SJSA1 (cell line): ENCODE measurements around the gene TREML4. TPM values are rescaled to one million over a fixed set of nuclear protein-coding genes. Genes with fewer than 3 reads are reported as not detected.

ENCODE experiments used
- DNase-seq, 2 experiments: peaks; one replicate each; pipeline ENCODE4 v3.0.0-alpha.2; 2015 to 2020; ENCODE audit warnings: low spot score in 2 of 2, low read depth in 1 of 2
- H3K27ac ChIP-seq: fragments of 250-450 bp; sonication (Bioruptor Pico); 2 replicates; pipeline ENCODE4 v1.5.1; 2020; ENCODE audit warnings: mild to moderate bottlenecking, moderate library complexity
- H3K27me3 ChIP-seq: fragments of 250-450 bp; sonication (Bioruptor Pico); replicated peaks from 2 replicates; pipeline ENCODE4 v1.5.1; 2020; ENCODE audit warnings: mild to moderate bottlenecking, moderate library complexity
- H3K36me3 ChIP-seq: fragments of 250-450 bp; sonication (Bioruptor Pico); 2 replicates; pipeline ENCODE4 v1.5.1; 2020; ENCODE audit warnings: mild to moderate bottlenecking
- H3K4me1 ChIP-seq: fragments of 250-450 bp; sonication (Bioruptor Pico); replicated peaks from 2 replicates; pipeline ENCODE4 v1.6.1; 2021; ENCODE audit warnings: mild to moderate bottlenecking
- H3K4me3 ChIP-seq: fragments of 250-450 bp; sonication (Bioruptor Pico); 2 replicates; pipeline ENCODE4 v1.5.1; 2020; ENCODE audit warnings: mild to moderate bottlenecking
- H3K9me3 ChIP-seq: fragments of 250-450 bp; sonication (Bioruptor Pico); replicated peaks from 2 replicates; pipeline ENCODE4 v1.5.1; 2020; ENCODE audit warnings: mild to moderate bottlenecking
- total RNA-seq: library from RNA; depleted of rRNA; stranded (reverse); fragments of >200 nt; shearing (Covaris generic); gene quantifications from 2 replicates; pipeline ENCODE4 v1.2.3, GENCODE V29; 2014

The TREML4 gene
- total RNA-seq, 1 experiment from 2014 or later: not detected

- Histone ChIP-seq H3K9me3 (no peaks in the 10 kb centered on the region), H3K4me1 (no peaks in the 10 kb centered on the region), H3K36me3 (no peaks in the 10 kb centered on the region), H3K27ac (no peak overlapping the region), H3K27me3 (no peaks in the 10 kb centered on the region; the same call in 1 of the 2 replicates), H3K4me3 (no peak overlapping the region)
- no peak for DNase-seq
Observed at GRCh38 chr6:41252401-41253169, 24.4 kb downstream of the TREML4 start.

- H3K36me3 ChIP-seq: no peaks in the 10 kb centered on the region
- no peak overlapping the region for H3K27ac ChIP-seq
- H3K4me1 ChIP-seq: no peaks in the 10 kb centered on the region
- no peaks in the 10 kb centered on the region for H3K9me3 ChIP-seq
- no peaks in the 10 kb centered on the region; the same call in 1 of the 2 replicates for H3K27me3 ChIP-seq
- H3K4me3 ChIP-seq: no peak overlapping the region
- DNase-seq: no peak
Observed at GRCh38 chr6:41255110-41255509, 27.0 kb downstream of the TREML4 start.

- H3K4me1 ChIP-seq: no peaks in the 10 kb centered on the region
- no peaks in the 10 kb centered on the region; the same call in 1 of the 2 replicates for H3K27me3 ChIP-seq
- no peak for DNase-seq
- H3K27ac ChIP-seq: no peak overlapping the region
- H3K9me3 ChIP-seq: no peaks in the 10 kb centered on the region
- no peaks in the 10 kb centered on the region for H3K36me3 ChIP-seq
- no peak overlapping the region for H3K4me3 ChIP-seq
Observed at GRCh38 chr6:41255638-41256246, 27.6 kb downstream of the TREML4 start.

- no peaks in the 10 kb centered on the region for H3K4me1 ChIP-seq
Observed at GRCh38 chr6:41256383-41256782, 28.2 kb downstream of the TREML4 start.

GRCh38 chr6:41257369-41258195, 29.4 kb downstream of the TREML4 start:
- no peak for DNase-seq
- Histone ChIP-seq H3K9me3 (no peaks in the 10 kb centered on the region), H3K4me3 (no peak overlapping the region), H3K27ac (no peak overlapping the region), H3K27me3 (no peaks in the 10 kb centered on the region; the same call in 1 of the 2 replicates), H3K36me3 (no peaks in the 10 kb centered on the region), H3K4me1 (no peaks in the 10 kb centered on the region)

More at GRCh38 chr6:41256383-41256782, 28.2 kb downstream of the TREML4 start:
- H3K9me3 ChIP-seq: no peaks in the 10 kb centered on the region
- H3K4me3 ChIP-seq: no peak overlapping the region
- no peaks in the 10 kb centered on the region; the same call in 1 of the 2 replicates for H3K27me3 ChIP-seq
- H3K27ac ChIP-seq: no peak overlapping the region
- H3K36me3 ChIP-seq: no peaks in the 10 kb centered on the region
- DNase-seq: no peak

GRCh38 chr6:41258196-41258493, 30.0 kb downstream of the TREML4 start:
- no peak overlapping the region for H3K27ac ChIP-seq
- H3K27me3 ChIP-seq: no peaks in the 10 kb centered on the region; the same call in 1 of the 2 replicates
- H3K4me3 ChIP-seq: no peak overlapping the region
- no peaks in the 10 kb centered on the region for H3K4me1 ChIP-seq
- no peak for DNase-seq
- H3K9me3 ChIP-seq: no peaks in the 10 kb centered on the region
- H3K36me3 ChIP-seq: no peaks in the 10 kb centered on the region

- H3K27ac ChIP-seq: no peak overlapping the region
- H3K36me3 ChIP-seq: no peaks in the 10 kb centered on the region
- H3K27me3 ChIP-seq: no peaks in the 10 kb centered on the region
- DNase-seq: no peak
- H3K4me1 ChIP-seq: no peaks in the 10 kb centered on the region
- H3K4me3 ChIP-seq: no peak overlapping the region
- H3K9me3 ChIP-seq: no peaks in the 10 kb centered on the region
Observed at GRCh38 chr6:41262401-41262800, 34.3 kb downstream of the TREML4 start.

GRCh38 chr6:41263267-41263666, 35.1 kb downstream of the TREML4 start:
- no peak for DNase-seq
- H3K4me3 ChIP-seq: no peak overlapping the region
- H3K9me3 ChIP-seq: no peaks in the 10 kb centered on the region
- H3K27ac ChIP-seq: no peak overlapping the region
- no peaks in the 10 kb centered on the region for H3K27me3 ChIP-seq
- H3K36me3 ChIP-seq: no peaks in the 10 kb centered on the region
- no peaks in the 10 kb centered on the region for H3K4me1 ChIP-seq

GRCh38 chr6:41266541-41266940, 38.4 kb downstream of the TREML4 start:
- Histone ChIP-seq H3K27ac (no peak overlapping the region), H3K27me3 (no peaks in the 10 kb centered on the region), H3K4me3 (no peak overlapping the region), H3K36me3 (no peaks in the 10 kb centered on the region), H3K9me3 (no peaks in the 10 kb centered on the region), H3K4me1 (no peaks in the 10 kb centered on the region)
- DNase-seq: no peak

- no peak overlapping the region for H3K4me3 ChIP-seq
- no peak for DNase-seq
- no peaks in the 10 kb centered on the region for H3K36me3 ChIP-seq
- no peaks in the 10 kb centered on the region for H3K4me1 ChIP-seq
- H3K9me3 ChIP-seq: no peaks in the 10 kb centered on the region
- peaks cover 4% of the 10 kb centered on the region; the same call in 1 of the 2 replicates for H3K27me3 ChIP-seq
- no peak overlapping the region for H3K27ac ChIP-seq
Observed at GRCh38 chr6:41268478-41268877, 40.3 kb downstream of the TREML4 start.

- Histone ChIP-seq H3K27ac (no peak overlapping the region), H3K36me3 (no peaks in the 10 kb centered on the region), H3K4me3 (no peak overlapping the region), H3K27me3 (peaks cover 5% of the 10 kb centered on the region; the same call in 1 of the 2 replicates), H3K4me1 (no peaks in the 10 kb centered on the region), H3K9me3 (no peaks in the 10 kb centered on the region)
- DNase-seq: no peak
Observed at GRCh38 chr6:41269166-41269565, 41.0 kb downstream of the TREML4 start.

GRCh38 chr6:41269716-41270115, 41.6 kb downstream of the TREML4 start:
- Histone ChIP-seq H3K4me3 (no peak overlapping the region), H3K36me3 (no peaks in the 10 kb centered on the region), H3K9me3 (no peaks in the 10 kb centered on the region)

GRCh38 chr6:41271901-41272395, 43.8 kb downstream of the TREML4 start:
- H3K4me3 ChIP-seq: no peak overlapping the region
- no peak for DNase-seq
- H3K27ac ChIP-seq: no peak overlapping the region
- H3K9me3 ChIP-seq: no peaks in the 10 kb centered on the region
- H3K4me1 ChIP-seq: no peaks in the 10 kb centered on the region
- H3K36me3 ChIP-seq: no peaks in the 10 kb centered on the region
- peaks cover 20% of the 10 kb centered on the region; the same call in 1 of the 2 replicates for H3K27me3 ChIP-seq

More at GRCh38 chr6:41269716-41270115, 41.6 kb downstream of the TREML4 start:
- H3K27me3 ChIP-seq: peaks cover 9% of the 10 kb centered on the region; the same call in 1 of the 2 replicates
- H3K27ac ChIP-seq: no peak overlapping the region
- DNase-seq: no peak
- H3K4me1 ChIP-seq: no peaks in the 10 kb centered on the region
